NCI-H226 (cell line): ENCODE measurements around the gene TCP10L.
"Not testable (repeated sequence)": the region's sequence is repeated elsewhere in the genome, so short reads cannot be mapped to it uniquely, and the experiment has no call there.

Source experiments
- DNase-seq: peaks from one replicate; pipeline ENCODE4 v3.0.0-alpha.2; 2015

TCP10L gene

DNA sequence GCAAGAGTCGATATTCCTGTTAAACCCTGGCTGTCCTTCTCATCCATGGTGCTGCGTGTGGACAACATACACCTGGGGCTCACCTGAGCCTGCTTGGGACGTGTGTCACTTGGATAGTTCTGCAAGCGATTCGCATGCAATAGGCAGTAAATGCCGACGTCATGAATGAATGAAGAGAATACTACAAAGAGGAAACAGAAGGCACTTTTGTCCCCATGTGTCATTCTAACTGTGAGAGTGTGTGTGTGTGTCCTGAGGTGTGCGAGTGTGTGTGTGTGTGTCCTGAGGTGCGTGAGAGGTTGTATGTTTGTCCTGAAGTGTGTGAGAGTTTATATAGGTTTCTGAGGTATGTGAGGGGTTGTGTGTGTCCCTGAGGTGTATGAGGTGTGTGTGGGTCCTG lies 647 bp upstream of the TCP10L start:
- DNase-seq: no peak

DNA sequence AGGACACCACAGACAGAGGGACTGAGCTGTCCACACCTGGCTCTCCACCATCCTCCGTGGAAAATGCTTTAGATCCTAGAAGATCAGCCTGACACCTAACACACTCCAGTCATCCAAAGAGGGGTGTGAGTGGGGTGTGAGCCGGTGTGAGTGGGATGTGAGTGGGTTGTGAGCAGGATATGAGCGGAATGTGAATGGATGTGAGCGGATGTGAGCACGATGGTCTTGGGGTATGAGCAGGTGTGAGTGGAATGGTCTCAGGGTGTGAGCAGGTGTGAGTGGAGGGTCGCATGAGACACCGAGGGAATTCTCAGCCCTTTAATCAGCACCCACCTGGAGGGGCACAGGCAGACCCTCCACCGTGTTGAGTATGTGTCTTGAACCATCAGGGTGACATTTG lies 851 bp downstream of the TCP10L start:
- DNase-seq: no peak

DNA sequence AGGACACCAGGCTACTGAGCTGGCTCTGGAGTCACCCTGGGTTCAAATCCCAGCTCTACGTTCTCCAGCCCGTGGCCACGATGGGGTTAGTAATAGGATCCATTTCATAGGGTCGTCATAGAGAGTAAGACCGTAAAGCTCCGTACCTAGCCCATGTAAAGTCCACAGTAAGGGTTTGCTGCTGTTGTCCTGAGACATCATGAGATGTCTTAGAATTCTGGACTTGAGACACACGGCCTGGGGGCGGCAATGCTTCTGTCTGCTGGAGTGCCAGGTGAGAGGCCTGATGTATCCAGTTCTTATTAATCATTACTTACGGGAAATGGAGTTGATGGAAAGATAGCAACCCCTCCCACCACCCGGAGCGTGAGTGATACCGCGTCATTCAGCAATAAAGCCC lies 3.6 kb downstream of the TCP10L start:
- DNase-seq: no peak

DNA sequence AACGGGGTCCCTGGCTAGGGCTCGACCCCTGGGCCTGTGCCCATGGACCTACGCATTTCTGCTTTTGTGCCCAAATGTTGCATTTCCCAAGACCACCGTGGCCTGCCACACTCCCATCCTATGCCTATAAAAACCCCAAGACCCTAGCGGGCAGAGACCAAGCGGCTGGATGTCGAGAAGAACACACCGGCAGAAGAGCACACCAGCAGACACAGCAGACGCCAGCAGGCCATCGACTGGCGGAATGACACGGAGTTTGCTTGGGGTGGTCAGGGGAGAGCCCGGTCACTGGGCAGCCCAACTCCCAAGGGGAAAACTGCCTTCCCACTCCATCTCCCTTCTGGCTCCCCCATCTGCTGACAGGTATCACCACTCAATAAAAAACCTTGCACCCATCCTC lies 4.4 kb downstream of the TCP10L start:
- no peak for DNase-seq

DNA sequence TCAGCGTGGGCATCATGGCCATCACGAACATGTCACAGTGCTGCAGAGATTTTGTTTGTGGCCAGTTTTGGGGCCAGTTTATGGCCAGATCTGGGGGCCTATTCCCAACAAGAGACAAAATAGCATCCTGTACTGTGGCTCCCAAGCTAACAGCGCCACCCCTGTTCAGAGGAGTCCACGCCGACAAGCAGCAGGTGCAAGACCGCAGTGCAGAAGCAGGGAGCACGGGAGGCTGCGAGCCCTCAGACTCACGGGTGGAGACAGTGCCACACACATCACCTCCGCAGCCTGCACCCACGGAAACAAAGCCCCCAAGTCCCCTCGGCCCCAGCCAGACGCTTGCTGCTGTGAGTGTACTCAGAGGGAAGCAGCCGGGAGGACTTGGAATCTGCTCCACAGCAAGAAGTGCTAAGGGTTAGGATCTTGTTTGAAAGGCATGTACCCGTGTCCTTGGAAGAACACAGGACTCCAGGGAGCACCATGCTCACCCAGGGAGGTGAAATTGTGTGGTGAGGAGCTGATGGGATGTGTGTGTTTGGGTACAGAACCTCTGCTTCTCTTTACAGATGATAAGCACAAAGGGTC lies 7.1 kb downstream of the TCP10L start:
- DNase-seq: no peak

DNA sequence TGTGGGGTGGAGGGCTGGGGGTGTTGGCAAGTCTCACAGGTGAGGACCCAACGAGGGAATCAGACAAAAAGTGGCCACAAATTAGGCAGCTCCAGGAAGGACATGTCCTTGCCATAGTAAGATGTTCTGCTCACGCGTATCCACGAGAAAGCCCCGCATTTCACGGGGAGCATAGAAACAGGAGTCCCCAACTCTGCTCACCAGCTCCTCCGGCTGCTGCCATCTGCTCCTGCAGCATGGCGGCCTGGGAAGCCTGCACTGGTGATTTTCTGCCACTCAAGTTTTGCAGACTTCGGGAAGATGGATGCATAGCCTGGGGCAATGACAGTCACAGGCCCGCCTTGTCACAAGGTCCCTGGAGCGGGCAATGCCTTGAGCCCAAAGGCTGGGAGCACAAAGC lies 9.3 kb downstream of the TCP10L start:
- DNase-seq: no peak

DNA sequence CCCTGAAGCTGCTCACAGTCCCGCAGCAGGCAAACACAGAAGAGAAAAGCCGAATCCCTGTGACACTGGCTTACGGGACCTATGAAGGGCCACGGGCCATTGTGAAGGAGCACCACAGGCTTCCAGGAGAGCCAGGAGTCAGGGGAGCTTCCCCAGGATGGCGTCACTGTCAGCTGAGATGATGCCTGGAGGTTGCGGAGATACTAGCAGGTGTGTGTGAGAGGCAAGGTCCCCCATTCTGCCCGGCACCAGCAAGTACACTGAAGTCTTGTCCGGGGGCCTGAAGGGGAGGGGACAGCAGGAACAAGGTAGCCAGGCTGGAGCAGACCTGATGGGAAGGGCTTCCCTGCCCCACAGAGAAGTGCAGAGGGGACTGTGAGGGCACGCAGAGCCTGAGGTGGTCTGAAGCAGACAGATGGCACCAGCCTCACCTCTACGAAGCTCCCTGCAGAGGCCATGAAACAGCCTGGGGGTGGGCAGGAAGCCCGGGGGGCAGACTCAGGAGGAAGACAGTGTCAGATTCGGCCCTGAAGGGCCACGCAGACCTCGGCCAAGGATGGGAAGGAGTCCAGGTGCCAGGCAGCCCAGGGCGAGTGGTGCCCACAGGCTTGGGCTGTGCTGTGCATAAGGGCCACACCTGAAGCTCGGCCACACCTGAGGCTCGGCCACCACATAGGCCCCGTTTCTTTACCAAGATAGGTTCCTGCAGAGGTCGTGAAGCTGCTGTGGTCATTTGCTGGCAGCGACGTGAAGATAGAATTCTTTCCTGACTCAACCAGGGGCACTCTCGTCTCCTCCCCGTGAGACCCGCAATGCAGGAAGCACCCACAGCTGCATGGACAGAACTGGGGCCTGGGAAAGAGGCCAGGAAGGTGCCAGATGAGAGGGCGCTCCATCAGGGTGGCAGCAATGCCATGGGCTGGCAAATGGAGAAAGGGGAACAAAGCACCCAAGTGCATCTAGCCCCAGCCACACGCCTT lies 10.1 kb downstream of the TCP10L start:
- no peak for DNase-seq

DNA sequence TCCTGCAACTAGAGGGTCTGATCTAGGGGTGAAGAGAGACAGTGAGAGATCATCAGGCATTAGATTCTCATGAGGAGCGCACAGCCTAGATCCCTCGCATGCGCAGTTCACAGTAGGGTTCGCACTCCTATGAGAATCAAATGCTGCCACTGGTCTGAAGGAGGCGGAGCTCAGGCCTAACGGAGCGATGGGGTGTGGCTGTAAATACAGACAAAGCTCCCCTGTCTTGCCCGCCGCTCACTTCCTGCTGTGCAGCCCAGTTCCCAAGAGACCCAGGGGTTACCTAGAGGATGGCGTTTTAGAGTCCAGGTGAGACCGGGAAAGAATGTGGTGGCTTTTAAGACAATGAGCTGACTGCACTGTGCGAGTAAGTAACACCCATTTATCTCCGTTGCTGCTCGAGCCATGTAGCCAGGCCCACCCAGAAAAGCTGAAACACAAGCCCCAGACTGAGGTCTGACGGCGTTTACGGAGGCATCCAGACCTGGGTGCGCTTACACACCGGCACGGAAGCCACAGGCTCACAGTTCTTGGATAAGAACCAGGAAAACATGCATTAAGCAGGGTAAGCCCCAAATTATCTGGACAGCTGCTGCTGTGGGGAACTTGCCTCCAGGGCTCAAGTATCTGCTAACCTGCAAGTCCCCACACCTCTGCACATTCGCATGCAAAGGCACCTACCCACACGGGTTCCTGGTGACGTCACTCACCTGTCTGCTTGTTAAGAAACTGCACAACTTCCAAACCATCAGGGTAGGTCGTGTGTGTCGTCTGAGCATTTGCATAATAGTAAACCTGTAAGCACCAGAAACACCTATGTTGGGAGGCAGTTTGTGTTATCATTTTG lies 12.5 kb downstream of the TCP10L start:
- no peak for DNase-seq

DNA sequence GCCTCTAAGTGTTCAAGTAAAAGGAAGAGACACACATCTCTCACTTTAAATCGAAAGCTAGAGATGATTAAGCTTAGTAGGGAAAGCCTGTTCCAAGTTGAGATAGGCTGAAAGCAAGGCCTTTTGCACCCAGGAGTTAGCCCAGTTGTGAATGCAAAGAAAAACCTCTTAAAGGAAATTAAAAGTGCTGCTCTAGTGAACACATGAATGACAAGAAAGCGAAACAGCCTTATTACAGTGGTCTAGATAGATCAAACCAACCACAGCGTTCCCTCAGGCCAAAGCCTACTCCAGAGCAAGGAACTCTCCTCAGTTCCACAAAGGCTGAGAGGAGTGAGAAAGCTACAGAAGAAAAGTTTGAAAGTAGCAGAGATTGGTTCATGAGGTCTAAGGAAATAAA lies 14.9 kb downstream of the TCP10L start:
- no peak for DNase-seq

DNA sequence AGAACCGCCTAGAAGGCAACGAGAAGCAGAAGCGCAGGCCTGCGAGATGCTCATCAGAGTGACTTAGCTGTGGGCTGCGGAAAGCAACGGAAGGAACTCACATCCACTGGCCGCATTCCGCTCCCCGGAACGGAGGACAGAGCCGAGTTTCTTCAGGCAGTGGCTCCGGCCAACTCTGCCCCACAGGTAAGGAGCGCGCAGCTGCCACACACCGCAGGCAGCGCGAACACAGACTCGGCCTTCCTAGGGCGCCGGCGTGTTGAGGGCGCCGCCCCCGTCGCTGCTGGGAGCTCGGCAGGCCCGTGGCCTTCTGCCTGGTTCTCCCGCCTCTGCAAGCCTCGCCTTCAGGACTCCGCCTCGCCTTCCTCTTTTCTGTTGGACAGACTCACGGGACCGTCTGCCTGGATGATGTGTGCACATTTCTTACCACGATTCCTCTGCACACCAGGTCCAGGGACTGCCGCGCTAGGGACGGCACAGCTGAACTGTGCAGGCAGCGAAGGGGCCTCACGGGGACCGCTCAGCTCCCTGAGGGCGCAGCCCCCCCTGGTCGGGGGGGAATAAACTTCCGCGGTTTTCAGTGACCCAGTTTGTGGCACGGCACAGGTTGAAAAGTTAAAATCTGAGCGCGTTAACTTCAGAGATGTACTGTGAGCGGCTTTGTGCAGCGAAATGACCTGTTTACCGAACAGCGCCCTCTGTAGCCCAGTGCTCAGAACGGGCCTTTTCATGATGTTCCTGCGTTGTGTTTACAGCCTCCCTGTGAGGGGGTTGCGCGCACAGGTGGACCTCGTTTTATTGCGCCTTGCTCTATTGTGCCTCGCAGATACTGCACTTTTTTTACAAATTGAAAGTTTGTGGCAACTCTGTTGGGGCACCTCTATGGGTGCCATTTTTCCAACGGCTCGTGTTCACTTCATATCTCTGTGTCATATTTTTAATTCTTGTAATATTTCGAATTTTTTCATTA lies 15.8 kb downstream of the TCP10L start:
- DNase-seq: peak; percentile 84

DNA sequence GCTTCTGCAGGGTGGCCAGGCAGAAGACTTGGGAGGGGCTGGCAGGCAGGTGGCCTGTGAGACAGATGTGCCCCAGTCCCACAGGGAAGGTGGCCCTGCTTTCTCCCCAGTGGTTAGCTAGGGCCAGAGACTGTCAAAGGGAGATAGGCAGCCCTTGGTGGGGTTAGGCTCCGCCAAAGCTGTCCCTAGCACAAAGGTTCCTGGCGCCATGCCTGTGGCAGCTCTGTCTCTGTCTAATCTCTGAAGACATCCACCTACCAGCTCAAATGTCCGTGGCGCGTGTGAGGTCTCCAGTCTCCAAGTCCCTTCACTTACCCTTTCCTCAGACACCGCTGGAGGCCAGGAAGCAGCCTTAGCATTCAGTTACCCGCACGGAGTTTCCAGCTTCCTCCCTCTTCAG lies 17.7 kb downstream of the TCP10L start:
- DNase-seq: no peak

DNA sequence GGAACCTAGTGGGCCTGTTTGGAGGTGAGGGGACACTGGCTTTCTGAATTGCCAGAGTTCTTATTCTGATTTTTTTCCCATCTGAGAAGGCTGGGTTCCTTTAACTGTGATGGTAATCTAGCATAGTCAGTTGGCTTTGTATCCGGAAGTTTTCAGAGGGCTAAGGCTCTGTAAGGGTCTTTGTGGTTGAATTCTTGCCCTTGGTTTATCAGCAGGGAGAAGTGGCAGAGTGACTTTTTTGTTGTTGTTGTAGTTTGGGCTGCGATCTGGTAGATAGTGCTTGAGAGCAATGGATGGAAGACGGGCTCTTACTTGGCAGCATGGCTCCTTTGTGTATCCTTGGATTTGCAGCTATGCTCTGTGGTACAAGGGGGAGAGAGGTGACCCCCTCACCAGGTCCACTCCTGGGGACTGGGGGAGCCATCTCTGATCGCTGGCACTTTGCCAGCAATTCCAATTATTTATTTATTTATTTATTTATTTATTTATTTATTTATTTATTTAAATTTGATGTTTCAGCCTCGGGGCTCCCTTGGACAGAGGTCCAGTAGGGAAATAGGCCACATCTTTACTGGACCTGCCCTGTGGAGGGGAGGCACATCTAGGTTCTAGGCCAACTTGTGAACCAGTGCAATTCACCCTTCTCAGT lies 18.5 kb downstream of the TCP10L start:
- DNase-seq: no peak

DNA sequence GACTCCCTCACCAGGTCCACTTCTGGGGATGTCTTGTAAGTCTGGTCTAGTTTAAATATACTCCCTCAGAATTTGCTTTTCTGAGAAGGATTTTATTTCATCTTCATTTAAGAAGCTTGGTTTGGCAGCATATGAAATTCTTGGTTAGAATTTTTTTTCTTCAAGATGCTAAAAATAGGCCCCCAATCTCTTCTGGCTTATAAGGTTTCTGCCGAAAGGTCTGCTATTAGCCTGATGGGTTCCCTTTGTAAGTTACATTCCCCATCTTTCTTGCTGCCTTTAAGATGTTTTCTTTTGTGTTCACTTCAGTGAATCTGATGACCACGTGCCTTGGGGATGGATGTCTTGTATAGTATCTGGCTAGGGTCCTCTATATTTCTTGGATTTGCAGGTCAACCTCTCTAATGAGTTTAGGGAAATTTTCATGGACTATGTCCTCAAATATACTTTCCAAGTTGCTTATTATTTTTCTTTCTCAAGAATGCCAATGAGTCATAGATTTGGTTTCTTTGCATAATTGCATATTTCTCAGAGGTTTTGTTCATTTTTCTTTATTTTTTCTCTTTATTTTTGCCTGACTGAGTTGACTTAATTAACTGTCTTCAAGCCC lies 19.4 kb downstream of the TCP10L start:
- no peak for DNase-seq

DNA sequence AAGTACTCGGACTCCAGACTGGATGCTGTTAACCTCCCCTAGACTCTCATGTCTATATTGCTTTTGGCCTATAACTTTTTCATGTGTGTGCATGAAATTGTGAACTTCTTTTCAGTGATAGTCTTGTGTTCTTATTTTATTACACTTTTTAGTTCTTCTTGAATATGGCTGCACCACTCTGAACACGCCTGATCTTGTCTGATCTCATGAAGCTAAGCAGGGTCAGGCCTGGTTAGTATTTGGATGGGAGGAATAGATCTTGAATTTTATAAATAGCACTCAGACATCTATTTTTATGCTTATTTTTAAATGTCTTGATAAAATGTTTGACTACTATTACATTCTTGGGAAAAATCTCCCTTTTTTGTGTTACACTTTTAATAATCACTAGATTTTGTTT lies 22.4 kb downstream of the TCP10L start:
- DNase-seq: no peak

DNA sequence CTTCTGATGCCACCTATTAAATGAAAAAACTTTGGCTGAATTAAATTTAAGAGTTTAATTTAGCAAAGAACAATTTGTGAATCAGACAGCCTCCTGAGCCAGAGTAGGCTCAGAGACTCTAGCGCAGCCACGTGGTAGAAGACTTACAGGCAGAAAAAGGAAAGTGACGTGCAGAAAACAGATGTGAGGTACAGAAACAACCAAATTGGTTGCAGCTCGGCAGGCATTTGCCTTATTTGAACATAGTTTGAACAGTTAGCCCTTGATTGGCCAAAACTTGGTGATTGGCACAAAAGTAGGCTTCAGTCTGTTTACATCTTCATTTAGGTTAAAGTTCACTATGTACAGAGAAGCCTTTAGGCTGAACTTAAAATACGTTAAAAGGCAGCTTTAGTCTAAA lies 22.9 kb downstream of the TCP10L start:
- peak; percentile 28 for DNase-seq

DNA sequence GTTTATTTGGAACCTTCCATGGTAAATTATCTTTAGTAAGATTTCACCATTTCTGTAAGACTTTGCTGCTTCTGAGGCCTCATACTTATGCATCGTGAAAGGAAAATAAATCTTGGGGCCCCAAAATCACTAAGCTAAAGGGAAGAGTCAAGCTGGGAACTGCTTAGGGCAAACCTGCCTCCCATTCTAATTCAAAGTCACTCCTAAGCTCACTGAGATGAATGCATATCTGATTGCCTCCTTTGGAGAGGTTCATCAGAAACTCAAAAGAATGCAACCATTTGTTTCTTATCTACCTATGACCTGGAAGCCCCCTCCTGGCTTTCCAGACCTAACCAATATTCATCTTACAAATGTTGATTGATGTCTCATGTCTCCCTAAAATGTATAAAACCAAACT lies 23.8 kb downstream of the TCP10L start:
- not testable (repeated sequence) for DNase-seq

DNA sequence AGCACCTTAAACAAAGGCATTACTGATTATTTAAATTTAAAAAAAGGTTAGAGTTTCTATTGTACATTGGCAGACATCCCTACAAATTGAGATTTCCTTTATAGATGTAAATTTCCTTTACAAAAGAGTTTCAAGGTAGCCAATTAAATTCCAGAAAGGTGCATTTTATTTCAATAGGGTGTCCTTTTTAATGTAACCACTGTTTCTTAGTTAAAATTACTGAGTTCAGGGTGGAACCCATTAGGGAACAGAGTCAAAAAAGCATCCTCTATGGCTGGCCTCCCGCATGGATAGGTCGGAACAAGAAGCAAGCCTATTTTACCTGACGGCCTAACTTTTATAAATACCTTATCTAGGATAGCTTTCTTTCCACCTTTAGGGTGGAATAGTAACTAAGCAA lies 24.4 kb downstream of the TCP10L start:
- DNase-seq: no peak

DNA sequence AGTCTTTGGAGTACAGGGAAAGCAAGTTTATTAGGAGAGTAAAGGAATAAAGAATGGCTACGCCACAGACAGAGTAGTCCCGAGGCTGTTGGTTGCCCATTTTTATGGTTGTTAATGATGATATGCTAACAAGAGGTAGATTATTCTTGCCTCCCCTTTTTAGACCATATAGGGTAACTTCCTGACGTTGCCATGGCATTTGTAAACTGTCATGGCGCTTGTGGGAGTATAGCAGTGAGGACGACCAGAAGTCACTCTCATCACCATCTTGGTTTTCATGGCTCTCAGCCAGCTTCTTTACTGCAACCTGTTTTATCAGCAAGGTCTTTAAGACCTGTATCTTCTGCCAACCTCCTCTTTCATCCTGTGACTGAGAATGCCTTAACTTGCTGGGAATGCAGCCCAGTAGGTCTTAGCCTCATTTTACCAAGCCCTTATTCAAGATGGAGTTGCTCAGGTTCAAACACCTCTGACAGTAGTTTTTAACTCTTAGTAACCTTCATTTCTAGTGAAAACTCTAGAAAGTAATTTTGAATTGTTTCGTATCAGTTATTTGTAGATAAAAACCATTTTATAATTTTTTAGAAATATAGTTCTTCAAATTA lies 26.2 kb downstream of the TCP10L start:
- no peak for DNase-seq

DNA sequence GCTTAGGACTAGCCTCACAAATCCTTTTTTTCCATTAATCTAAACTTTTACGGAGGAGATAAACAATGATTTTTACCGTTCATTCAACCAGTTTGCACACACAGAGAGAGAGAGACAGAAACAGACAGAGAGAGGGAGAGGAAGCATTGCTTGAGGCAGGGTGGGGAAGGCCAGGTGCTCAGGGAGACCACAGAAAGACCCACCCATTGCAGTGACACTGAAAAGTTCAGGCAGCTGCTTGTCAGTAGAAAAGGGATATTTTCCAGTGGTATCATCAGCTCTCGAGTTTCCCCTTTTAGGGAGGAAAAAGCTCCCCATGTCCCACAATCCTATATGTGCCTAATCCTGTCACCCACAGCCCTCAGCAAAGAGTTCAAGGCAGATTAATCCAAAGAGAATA lies 27.2 kb downstream of the TCP10L start:
- DNase-seq: no peak

DNA sequence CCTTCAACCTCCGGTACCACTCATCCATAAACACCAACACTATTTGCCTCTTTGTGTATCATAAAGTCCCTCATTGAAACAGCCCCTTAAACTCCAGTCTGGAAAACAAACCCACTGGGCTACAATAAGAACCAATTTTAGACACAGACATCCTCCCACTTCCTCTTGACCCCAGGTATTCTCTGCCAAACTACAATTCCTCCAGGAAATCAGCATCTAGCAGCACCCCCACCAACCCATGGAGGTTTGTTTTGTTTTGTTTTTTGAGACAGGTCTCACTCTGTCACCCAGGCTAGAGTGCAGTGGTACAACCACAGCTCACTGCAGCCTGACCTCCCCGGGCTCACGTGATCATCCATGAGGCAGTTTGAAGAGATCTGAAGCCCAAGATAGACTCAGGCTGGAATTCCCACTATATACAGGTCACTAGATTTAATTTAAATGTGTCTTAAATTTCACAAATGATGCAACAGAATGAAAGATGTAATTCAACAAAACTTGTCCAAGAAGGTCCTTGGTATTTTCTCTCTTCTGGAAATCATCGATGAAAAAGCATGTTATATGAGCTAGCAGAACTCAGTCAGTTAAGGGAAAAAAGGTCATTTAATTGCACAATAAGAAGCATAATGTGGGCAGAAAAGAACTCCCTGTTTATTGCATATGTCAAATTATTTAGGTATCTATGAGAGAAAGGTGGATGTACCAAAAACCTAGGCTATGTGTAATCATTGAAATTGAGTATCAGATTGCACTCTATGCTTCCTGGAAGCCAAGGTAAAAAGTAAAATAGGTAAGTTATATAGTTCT lies 30.3 kb downstream of the TCP10L start:
- no peak for DNase-seq
